GM19397 (cell line): ENCODE results near the gene PPIL4.
"Not testable (repeated sequence)": the region's sequence is repeated elsewhere in the genome, so short reads cannot be mapped to it uniquely, and the experiment has no call there.

Experiments
- ATAC-seq: cut with Tn5 transposase; IDR thresholded peaks from one replicate; pipeline ENCODE4 v1.9.1; 2021; ENCODE audit warnings: mild to moderate bottlenecking, moderate library complexity; ENCODE audit not compliant: unreplicated experiment

Gene PPIL4

GRCh38 chr6:149462712-149463111 is 83.1 kb downstream of the PPIL4 start:
- ATAC-seq: not testable (repeated sequence)

DNA sequence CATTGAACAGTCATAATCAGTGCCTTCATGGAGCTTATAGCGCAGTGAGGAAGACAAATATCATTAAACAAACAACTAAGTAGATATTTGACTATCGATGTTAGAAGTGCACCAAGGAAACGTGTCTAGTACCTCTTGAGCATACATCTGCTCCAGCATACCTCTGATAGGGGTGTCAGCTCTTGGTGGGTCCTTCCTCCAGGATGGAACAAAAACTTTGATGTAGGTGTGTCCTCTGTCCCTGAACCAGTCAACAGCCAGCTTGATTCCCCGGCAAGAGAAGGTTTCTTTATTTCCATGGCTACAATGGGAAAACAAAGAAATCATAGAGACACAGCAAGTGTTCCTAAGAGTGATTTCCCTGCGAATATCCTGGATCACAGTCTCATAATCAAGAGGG is 84.2 kb downstream of the PPIL4 start:
- no peak for ATAC-seq

DNA sequence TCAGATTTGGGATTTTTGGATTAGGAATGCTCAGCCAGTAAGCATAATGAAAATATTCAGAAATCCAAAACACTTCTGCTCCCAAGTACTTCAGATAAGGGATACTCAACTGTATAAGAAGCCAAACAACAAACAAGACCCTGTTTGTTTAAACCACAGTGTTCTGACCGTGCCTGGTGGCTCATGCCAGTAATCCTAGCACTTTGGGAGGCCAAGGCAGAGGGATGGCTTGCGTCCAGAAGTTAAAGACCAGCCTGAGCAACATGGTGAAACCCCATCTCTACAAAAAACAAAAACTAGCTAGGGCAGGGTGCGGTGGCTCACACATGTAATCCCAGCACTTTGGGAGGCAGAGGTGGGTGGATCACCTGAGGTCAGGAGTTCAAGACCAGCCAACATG is 85.6 kb downstream of the PPIL4 start:
- not testable (repeated sequence) for ATAC-seq

GRCh38 chr6:149459761-149460160 is 86.1 kb downstream of the PPIL4 start:
- ATAC-seq: no peak

GRCh38 chr6:149458806-149459205 is 87.0 kb downstream of the PPIL4 start:
- no peak for ATAC-seq

DNA sequence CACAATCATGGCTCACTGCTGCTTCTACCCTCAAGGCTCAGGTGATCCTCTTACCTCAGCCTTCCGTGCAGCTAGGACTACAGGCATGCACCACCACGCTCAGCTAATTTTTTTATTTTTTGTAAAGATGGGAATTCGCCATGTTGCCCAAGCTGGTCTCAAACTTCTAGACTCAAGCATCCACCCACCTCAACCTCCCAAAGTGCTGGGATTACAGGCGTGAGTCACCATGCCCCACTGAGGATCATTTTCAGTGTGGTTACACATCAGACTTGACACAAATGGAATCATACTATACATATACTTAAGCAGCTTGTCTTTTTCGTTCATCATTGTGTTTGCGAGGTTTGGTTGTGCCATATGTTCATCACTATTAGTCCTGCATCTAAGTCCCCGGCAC is 87.6 kb downstream of the PPIL4 start:
- no peak for ATAC-seq

- no peak for ATAC-seq
Observed at GRCh38 chr6:149457316-149457884, 88.4 kb downstream of the PPIL4 start.

DNA sequence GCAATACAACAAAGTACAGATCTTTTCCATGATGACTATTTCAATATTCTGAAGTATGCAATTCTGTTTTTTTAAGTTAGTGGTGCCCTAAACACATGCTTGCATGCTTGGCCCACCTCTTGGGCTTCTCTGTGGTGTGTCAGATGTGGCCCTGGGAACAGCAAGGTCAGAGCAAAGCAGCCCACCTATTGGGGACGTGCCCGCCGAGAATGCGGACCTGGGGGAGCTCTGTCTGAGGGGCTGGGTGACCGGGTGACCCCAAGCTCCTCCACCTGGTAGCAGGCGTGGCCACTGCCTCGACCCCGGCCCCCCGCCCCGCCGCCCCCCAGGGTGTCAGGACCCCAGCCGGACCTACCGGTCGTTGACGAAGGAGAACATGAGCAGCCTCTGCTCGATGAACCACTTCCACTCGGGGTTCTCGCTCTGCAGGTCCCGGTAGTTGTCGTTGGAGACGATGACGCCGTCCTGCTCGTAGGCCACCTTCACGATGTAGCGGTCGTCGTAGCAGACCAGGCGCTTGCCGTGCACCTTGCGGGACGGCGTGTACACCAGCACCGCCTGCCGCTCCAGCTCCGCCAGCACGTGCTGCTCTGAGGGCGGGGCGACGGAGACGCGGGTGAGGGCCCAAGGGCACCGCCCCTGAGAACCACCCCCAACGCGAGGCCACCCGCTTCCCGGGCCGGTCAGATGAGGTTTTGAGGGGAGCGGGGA is 89.4 kb downstream of the PPIL4 start:
- ATAC-seq: no peak

DNA sequence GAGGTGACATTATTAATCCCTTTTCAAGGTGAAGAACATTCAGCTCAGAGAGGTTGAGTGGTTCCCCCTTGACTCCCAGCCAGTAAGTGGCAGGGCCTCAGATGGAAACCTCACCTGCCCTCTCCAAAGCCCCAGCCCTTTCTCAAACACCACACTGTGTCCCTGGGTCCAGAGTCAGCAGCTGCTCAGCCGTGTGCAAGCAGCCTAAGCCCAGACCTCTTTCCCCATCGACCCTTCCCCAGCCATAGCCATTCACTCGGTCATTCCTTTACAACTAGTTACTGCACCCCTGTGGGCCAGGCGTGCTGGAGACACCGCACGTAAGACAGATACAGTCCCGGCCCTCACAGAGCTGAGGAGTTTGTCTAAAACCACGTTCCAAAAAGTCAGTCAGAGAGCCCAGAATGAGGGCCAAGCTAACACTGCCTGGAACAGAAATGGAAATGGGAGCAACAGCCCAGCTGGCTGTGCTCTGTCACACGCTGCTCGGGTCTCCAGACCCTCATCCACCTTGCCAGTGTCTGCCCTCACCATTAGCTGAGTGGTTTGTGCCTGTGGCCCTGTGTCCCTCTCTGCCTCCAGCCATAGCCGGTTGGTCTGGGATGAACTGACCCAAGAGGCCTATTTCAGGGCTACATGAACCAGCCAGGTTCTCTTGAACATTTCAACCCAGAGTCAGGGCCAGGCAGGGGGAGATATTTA is 90.7 kb downstream of the PPIL4 start:
- ATAC-seq: no peak
